ENCODE results near the gene VAV2. TPM values are rescaled to one million over a fixed set of nuclear protein-coding genes. Genes with fewer than 3 reads are reported as not detected.

VAV2 gene
- total and polyA plus RNA-seq, 2 experiments from 2014 or later, result 8.1 to 28.9 TPM

DNA sequence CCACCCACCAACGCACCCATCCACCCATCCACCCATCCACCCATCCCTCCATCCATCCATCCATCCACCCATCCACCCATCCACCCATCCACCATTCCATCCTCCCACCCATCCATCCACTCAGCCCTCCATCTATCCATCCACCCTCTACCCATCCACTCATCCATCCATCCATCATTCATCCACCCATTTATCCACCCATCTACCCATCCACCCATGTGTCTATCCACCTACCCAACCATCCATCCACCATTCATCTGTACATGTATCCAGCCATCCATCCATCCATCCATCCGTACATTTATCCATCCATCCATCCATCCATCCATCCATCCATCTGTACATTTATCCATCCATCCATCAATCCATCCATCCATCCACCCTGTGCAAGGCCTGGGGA lies 11.1 kb upstream of the VAV2 start:
- Histone ChIP-seq H3K36me3 (ENCODE audit: insufficient read depth) (no peaks in the 10 kb centered on the region), H3K4me1 (ENCODE audit: insufficient read depth) (no peaks in the 10 kb centered on the region), H3K4me2 (no peak overlapping the region), H3K79me2 (replicated peaks; ENCODE audit: insufficient read depth) (no peaks in the 10 kb centered on the region), H3K4me3 (no peak overlapping the region), H2AFZ (no peak overlapping the region), H3K27ac (ENCODE audit: low read depth) (no peak overlapping the region), H3F3A (replicated peaks; ENCODE audit: low read depth) (no peaks in the 10 kb centered on the region), H4K20me1 (replicated peaks; ENCODE audit: insufficient read depth) (no peaks in the 10 kb centered on the region), H3K27me3 (ENCODE audit: insufficient read depth) (no peaks in the 10 kb centered on the region), H3K9me2 (ENCODE audit: insufficient read depth) (no peaks in the 10 kb centered on the region)
- no peaks in the 10 kb centered on the region; the same call in 2 of the 3 replicates for H3K36me3 Mint-ChIP-seq (ENCODE audit: low read depth)
- no peaks in the 10 kb centered on the region for H3K4me1 Mint-ChIP-seq
- no peak overlapping the region for H3K4me3 Mint-ChIP-seq
- ATAC-seq, result no peak
- no peak overlapping the region for H3K27ac Mint-ChIP-seq
- DNase-seq (ENCODE audit: low spot score), result no peak
- peaks cover 2% of the 10 kb centered on the region for H3K27me3 Mint-ChIP-seq (ENCODE audit: insufficient read depth, low read depth, poor library complexity)
- H3K9me3 Mint-ChIP-seq, result peaks cover 5% of the 10 kb centered on the region
- TF ChIP-seq ZNF114 (CRISPR knock-in tag; IDR thresholded peaks at IDR 0.05) (no peak), STAT1 (IDR thresholded peaks at IDR 0.05; ENCODE audit: unreplicated experiment) (no peak), POLR2AphosphoS5 (IDR thresholded peaks at IDR 0.05; ENCODE audit: low read depth) (no peak), EZH2phosphoT487 (IDR thresholded peaks at IDR 0.05; ENCODE audit: unreplicated experiment) (no peak), JUNB (IDR thresholded peaks at IDR 0.05; ENCODE audit: unreplicated experiment) (no peak), REST (IDR thresholded peaks at IDR 0.05; ENCODE audit: unreplicated experiment) (no peak), NANOG (IDR thresholded peaks at IDR 0.05; ENCODE audit: borderline replicate concordance) (no peak), EZH2 (IDR thresholded peaks at IDR 0.05; ENCODE audit: low read depth, unreplicated experiment) (no peak), ZNF331 (CRISPR knock-in tag; IDR thresholded peaks at IDR 0.05; ENCODE audit: low read depth) (no peak), CREB1 (CRISPR knock-in tag; IDR thresholded peaks at IDR 0.05; ENCODE audit: low read depth) (no peak)
- TF ChIP-seq, protein P1, sequence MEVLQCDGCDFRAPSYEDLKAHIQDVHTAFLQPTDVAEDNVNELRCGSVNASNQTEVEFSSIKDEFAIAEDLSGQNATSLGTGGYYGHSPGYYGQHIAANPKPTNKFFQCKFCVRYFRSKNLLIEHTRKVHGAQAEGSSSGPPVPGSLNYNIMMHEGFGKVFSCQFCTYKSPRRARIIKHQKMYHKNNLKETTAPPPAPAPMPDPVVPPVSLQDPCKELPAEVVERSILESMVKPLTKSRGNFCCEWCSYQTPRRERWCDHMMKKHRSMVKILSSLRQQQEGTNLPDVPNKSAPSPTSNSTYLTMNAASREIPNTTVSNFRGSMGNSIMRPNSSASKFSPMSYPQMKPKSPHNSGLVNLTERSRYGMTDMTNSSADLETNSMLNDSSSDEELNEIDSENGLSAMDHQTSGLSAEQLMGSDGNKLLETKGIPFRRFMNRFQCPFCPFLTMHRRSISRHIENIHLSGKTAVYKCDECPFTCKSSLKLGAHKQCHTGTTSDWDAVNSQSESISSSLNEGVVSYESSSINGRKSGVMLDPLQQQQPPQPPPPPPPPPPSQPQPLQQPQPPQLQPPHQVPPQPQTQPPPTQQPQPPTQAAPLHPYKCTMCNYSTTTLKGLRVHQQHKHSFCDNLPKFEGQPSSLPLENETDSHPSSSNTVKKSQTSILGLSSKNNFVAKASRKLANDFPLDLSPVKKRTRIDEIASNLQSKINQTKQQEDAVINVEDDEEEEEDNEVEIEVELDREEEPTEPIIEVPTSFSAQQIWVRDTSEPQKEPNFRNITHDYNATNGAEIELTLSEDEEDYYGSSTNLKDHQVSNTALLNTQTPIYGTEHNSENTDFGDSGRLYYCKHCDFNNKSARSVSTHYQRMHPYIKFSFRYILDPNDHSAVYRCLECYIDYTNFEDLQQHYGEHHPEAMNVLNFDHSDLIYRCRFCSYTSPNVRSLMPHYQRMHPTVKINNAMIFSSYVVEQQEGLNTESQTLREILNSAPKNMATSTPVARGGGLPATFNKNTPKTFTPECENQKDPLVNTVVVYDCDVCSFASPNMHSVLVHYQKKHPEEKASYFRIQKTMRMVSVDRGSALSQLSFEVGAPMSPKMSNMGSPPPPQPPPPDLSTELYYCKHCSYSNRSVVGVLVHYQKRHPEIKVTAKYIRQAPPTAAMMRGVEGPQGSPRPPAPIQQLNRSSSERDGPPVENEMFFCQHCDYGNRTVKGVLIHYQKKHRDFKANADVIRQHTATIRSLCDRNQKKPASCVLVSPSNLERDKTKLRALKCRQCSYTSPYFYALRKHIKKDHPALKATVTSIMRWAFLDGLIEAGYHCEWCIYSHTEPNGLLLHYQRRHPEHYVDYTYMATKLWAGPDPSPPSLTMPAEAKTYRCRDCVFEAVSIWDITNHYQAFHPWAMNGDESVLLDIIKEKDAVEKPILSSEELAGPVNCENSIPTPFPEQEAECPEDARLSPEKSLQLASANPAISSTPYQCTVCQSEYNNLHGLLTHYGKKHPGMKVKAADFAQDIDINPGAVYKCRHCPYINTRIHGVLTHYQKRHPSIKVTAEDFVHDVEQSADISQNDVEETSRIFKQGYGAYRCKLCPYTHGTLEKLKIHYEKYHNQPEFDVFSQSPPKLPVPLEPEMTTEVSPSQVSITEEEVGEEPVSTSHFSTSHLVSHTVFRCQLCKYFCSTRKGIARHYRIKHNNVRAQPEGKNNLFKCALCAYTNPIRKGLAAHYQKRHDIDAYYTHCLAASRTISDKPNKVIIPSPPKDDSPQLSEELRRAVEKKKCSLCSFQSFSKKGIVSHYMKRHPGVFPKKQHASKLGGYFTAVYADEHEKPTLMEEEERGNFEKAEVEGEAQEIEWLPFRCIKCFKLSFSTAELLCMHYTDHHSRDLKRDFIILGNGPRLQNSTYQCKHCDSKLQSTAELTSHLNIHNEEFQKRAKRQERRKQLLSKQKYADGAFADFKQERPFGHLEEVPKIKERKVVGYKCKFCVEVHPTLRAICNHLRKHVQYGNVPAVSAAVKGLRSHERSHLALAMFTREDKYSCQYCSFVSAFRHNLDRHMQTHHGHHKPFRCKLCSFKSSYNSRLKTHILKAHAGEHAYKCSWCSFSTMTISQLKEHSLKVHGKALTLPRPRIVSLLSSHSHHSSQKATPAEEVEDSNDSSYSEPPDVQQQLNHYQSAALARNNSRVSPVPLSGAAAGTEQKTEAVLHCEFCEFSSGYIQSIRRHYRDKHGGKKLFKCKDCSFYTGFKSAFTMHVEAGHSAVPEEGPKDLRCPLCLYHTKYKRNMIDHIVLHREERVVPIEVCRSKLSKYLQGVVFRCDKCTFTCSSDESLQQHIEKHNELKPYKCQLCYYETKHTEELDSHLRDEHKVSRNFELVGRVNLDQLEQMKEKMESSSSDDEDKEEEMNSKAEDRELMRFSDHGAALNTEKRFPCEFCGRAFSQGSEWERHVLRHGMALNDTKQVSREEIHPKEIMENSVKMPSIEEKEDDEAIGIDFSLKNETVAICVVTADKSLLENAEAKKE (CRISPR knock-in tag; IDR thresholded peaks at IDR 0.05), result no peak
- TF ChIP-seq, protein P2, sequence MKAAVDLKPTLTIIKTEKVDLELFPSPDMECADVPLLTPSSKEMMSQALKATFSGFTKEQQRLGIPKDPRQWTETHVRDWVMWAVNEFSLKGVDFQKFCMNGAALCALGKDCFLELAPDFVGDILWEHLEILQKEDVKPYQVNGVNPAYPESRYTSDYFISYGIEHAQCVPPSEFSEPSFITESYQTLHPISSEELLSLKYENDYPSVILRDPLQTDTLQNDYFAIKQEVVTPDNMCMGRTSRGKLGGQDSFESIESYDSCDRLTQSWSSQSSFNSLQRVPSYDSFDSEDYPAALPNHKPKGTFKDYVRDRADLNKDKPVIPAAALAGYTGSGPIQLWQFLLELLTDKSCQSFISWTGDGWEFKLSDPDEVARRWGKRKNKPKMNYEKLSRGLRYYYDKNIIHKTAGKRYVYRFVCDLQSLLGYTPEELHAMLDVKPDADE (IDR thresholded peaks at IDR 0.05), result no peak
- TF ChIP-seq, protein P3, sequence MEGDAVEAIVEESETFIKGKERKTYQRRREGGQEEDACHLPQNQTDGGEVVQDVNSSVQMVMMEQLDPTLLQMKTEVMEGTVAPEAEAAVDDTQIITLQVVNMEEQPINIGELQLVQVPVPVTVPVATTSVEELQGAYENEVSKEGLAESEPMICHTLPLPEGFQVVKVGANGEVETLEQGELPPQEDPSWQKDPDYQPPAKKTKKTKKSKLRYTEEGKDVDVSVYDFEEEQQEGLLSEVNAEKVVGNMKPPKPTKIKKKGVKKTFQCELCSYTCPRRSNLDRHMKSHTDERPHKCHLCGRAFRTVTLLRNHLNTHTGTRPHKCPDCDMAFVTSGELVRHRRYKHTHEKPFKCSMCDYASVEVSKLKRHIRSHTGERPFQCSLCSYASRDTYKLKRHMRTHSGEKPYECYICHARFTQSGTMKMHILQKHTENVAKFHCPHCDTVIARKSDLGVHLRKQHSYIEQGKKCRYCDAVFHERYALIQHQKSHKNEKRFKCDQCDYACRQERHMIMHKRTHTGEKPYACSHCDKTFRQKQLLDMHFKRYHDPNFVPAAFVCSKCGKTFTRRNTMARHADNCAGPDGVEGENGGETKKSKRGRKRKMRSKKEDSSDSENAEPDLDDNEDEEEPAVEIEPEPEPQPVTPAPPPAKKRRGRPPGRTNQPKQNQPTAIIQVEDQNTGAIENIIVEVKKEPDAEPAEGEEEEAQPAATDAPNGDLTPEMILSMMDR (conservative IDR thresholded peaks at IDR 0.05; ENCODE audit: low read depth in 2 of 2), result no peak

All from GM23338 (cell line).